ENCODE measurements around the gene HCN2.

HCN2 gene

GRCh38 chr19:589693-590395 lies at the start of gene HCN2:
TSS of gene HCN2 (plus strand) at chr19:589881. CDS start at chr19:589946, 65 bp downstream.
- DNase-seq: no peak

GRCh38 chr19:540867-541637 lies 48.6 kb upstream of the HCN2 start:
- DNase-seq: no peak

GRCh38 chr19:541699-542098 lies 48.0 kb upstream of the HCN2 start:
- DNase-seq: no peak

DNA sequence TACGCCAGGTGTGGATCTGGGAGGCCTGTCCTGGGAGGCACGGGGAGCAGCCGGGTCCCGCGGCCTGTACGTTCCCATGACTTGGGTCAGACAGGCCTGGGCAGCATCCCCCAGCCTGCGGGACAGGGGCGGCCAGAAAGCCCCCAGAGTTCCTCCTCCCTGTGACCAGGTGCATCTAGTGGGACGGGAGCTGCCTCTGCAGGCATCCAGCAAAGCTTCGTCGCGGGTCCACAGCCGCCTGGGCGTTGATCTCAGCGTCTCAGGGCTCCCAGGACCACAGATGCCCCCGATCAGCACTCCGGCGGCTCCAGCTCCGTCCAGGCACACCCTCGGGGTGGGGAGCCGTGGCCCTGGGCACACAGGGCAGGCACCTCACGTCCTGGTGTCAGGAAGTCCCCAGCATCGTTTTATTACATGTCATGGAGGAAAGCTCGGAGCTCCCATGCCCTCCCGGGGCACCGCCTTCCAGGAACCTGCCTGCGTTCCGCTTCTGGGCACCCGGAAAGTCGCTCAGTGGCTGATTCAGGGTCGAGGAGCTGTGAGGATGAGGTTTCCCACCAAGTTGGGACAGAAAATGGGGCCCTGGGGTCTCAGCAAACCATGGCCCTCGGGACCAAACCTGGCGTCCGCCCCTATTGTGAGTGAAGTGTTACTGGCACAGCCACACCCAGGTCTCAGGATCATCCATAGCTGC lies 47.4 kb upstream of the HCN2 start:
- DNase-seq: no peak

- peak; percentile 19 to 74 (median 51) for DNase-seq
These were observed 45.6 kb upstream of the HCN2 start, which contains the start of gene GZMM for GRCh38 chr19:543910-544608. TSS of gene GZMM (plus strand) at chr19:544053. CDS start at chr19:544072, 19 bp downstream.

DNA sequence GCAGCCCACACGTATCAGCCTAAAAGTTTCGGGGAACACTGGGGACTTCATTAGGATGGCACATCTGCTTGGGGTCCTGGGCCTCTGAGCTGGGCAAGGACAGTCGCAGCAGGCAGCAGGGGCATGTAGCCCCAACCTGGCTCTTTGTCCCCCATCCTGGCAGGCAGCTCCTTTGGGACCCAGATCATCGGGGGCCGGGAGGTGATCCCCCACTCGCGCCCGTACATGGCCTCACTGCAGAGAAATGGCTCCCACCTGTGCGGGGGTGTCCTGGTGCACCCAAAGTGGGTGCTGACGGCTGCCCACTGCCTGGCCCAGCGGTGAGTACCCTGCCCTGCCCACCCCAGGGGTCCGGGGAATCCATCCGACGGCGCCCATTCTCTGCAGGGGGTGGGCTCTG lies 42.6 kb upstream of the HCN2 start:
- DNase-seq: no peak

DNA sequence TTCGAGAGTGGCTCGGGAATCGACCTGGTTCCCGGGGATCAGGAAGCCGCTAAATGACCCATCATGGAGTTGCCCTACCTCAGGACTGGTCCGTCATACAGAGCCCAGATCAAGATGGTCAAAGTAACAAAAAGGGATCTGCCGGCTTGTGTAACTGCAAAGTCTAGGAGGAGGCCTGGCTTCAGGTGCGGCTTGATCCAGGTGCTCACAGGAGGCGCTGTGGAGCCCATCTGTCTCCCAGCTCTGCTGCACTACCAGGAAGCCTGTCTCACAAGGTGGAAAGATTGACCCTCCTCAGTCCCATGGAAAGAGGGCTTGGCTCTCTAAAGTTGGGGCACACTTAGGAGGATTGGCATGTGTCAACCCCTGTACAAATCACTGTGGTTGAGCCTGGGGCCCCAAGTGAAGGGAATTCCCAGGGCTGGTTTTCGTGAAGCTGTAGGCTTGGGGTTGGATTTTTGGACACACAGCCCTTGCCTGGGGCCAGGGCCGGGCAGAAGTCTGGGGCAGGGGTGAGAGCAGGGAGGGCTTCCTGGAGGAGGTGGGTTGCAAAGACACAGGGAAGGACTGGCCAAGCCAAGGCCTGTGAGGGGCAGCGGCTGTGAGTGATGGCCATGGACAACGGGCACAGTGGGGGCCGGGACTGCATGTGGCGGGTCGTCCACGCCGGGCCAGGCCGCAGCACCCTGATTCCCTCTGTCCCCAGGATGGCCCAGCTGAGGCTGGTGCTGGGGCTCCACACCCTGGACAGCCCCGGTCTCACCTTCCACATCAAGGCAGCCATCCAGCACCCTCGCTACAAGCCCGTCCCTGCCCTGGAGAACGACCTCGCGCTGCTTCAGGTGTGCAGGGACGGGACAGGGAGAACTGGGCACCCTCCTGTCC lies 41.6 kb upstream of the HCN2 start:
- DNase-seq: no peak

GRCh38 chr19:548886-549830 lies 40.5 kb upstream of the HCN2 start:
- no peak for DNase-seq

DNA sequence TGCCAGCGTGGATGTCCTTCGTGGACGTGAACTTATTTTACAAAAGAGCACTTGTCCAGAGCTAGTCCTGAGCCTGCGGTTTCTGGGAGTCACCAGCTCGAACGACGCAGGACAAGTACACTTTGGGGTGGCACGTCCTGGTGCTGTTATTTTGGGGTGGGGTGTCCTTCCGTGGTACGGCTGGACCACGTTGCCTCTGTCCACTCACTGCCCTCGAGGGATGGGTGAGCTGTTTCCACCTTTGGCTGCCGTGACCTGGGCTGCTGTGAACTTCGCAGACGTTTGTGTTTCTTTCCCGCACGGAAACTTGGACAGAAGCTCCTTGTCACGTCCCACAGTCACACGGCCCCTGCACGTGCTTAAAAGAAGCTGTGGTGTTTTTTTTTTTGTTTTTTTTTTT lies 34.9 kb upstream of the HCN2 start:
- no peak for DNase-seq

GRCh38 chr19:555474-555808 lies 34.2 kb upstream of the HCN2 start:
- no peak for DNase-seq

- DNase-seq: no peak
These were observed 32.9 kb upstream of the HCN2 start for GRCh38 chr19:556611-557382.

DNA sequence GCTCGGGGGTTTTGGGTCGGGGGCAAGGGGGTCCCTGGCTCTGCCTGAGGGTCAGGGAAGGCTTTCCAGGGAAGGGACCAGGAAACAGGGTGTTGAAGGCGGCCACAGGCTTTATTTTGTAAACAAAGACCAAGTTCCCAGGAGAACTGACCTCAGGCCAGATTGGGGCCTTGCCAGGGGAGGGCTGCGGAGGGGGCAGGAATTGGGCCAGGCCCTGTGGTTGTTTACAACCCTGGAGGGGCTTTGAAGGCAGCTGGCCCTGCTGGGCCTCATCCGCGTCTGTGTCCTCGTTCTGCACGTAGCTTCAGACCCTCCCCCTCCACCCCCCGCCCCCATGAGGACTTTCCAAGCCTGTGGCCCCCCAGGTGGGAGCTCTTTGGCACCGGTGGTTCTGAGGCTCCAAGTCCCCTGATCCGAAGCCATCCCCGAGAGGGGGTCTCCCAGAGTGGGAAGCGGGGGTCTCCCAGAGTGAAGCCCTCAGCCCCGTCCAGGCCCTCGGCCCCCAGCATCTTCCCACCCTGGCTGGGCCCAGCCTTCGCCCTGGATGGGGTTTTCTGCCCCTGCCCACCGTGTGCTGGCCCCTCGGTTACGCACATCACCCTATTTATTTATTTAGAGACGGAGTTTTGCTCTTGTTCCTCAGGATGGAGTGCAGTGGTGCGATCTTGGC lies 30.8 kb upstream of the HCN2 start:
- no peak for DNase-seq

DNA sequence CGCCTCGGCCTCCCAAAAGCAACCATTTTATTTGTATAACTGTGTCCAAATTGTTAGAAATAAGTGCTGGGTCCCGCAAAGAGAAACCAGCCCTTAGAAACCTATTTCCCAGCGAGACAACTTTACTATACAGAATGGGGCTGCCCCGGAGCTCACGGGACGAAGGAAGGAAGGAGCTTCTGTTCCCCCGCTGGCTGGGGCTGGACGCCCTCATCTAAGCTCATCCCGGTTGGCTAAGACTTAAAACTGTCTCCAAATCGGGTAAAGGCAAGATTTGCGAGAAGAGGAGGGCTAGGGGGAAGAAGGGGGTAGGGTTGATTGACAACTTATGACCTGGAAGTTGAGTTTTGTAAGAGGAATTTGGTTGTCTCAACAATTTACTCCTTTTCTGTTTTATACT lies 29.6 kb upstream of the HCN2 start:
- DNase-seq: no peak

GRCh38 chr19:566403-566802 lies 23.3 kb upstream of the HCN2 start:
- DNase-seq: no peak

DNA sequence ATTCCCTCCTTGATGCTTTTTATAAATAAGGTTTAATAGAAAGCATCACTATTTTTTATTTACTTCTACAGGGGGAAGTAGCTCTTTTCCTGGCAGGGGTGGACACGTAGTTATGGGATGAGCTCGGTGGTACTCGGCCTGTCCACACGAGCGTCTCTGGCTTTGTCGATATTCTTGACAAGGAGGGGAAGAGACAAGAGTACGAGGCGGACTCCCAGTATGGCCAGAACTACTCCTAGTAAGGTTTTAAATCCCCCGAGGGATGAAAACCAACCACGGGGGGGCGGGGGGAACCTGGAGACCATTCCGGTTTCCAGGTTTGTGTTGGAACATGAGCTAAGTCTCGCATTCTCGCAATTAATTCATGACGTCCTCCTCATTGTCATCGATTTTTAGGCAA lies 22.8 kb upstream of the HCN2 start:
- no peak for DNase-seq

DNA sequence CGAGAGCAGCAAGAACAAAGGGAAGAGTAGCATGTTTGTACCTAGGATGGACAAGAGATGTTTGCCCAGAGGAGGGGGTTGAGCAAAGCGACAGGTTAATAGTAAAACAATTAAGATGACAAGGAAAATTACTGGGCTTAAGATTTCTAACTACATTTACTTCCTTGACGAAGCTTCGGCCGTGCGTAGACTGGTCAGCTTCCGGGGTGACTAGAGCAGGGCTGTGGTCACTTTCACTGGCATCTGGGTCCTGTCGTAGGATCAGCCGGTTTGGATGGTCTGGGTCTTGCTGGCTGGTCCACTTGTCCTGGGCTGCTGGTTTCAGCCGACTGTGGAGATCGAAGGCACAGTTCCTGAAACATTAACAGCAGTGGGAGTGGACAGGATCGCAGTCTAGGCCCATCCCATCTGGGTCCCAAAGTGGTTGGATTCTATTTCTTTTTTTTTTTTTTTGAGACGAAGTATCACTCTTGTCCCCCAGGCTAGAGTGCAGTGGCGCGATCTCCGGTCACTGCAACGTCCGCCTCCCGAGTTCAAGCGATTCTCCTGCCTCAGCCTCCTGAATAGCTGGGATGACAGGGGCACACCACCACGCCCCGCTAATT lies 22.3 kb upstream of the HCN2 start:
- no peak for DNase-seq

DNA sequence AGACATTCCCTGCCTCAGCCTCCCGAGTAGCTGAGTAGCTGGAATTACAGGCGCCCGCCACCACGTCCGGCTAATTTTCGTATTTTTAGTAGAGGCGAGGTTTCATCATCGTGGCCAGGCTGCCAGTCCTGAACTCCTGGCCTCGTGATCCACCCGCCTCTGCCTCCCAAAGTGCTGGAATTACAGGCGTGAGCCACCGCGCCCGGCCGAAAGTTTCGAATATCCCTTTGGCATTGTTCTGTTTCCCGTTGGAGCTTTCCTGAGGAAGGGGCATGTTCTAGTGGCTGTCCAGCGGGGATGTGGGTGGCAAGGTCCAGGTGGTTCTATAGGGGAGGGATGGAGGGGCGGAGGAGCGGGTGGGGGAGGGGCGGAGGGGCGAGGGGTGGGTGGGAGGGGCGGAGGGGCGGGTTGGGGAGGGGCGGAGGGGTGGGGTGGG lies 19.4 kb upstream of the HCN2 start:
- DNase-seq: no peak

GRCh38 chr19:570937-571565 lies 18.6 kb upstream of the HCN2 start:
- peak in 1 of 4 experiments; percentile 40 for DNase-seq

- no peak for DNase-seq
These were observed 18.1 kb upstream of the HCN2 start for GRCh38 chr19:571566-571974.

All from activated naive CD4-positive, alpha-beta T cell (primary cell).